Astrocyte of the spinal cord (primary cell): ENCODE data around the gene AGAP9.
"Not testable (repeated sequence)": the region's sequence is repeated elsewhere in the genome, so short reads cannot be mapped to it uniquely, and the experiment has no call there.

Experiments
- DNase-seq: peaks from one replicate; pipeline ENCODE4 v3.0.0; 2011; ENCODE audit warnings: low read depth, low spot score
- H3K4me3 ChIP-seq: 2 replicates; pipeline ENCODE4 v1.5.1; 2011; ENCODE audit warnings: low read depth, mild to moderate bottlenecking, low read length, moderate library complexity
- in situ Hi-C: cut with HindIII; loops from 2 replicates; pipeline ENCODE4 v1.10.0; 2017; ENCODE audit warnings: low sequenced_read_pairs
- TF ChIP-seq, protein P1 (sequence below): IDR thresholded peaks from 2 replicates; pipeline ENCODE4 v1.5.1; 2012; ENCODE audit warnings: low read depth, mild to moderate bottlenecking, low read length, inconsistent platforms

Gene AGAP9

DNA sequence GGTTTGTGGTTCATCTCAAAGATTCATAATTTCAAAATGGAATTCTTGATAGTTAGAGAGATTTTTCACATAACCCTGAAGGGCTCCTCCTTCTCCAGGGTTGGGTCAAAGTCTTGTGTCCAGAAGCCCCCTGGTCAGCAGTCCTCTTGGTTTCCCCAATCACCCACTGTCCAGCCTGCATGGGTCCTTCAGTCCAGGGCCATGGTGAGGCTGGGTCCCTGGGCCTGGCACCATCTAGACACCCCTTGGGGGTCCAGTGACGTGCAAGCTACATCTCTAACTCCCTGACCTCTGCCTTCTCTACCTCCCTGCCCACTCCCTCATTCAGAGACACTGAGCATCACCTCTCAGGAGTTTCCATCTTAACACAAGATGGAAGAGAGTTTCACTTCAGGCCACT lies 65.6 kb downstream of the AGAP9 start:
- H3K4me3 ChIP-seq: no peak overlapping the region
- in situ Hi-C loops: no loop called here
- TF ChIP-seq, protein P1, sequence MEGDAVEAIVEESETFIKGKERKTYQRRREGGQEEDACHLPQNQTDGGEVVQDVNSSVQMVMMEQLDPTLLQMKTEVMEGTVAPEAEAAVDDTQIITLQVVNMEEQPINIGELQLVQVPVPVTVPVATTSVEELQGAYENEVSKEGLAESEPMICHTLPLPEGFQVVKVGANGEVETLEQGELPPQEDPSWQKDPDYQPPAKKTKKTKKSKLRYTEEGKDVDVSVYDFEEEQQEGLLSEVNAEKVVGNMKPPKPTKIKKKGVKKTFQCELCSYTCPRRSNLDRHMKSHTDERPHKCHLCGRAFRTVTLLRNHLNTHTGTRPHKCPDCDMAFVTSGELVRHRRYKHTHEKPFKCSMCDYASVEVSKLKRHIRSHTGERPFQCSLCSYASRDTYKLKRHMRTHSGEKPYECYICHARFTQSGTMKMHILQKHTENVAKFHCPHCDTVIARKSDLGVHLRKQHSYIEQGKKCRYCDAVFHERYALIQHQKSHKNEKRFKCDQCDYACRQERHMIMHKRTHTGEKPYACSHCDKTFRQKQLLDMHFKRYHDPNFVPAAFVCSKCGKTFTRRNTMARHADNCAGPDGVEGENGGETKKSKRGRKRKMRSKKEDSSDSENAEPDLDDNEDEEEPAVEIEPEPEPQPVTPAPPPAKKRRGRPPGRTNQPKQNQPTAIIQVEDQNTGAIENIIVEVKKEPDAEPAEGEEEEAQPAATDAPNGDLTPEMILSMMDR: no peak
- DNase-seq: no peak

DNA sequence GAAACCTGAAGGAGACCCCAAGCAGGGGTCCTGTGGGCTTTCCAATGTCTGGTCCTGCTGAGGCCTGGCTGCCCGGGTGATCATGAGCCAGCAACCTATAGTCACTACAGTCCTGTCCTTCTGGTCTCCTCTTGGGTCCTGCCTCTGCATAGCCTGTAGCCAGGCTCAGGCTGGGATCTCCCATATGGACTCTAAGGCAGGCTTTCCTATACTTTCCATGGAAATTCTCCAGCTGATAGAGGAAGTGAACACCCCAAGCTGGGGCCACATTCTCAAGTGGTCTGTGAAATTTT lies 66.0 kb downstream of the AGAP9 start:
- TF ChIP-seq, protein P1: no peak
- in situ Hi-C loops: no loop called here
- no peak overlapping the region for H3K4me3 ChIP-seq
- DNase-seq: no peak

DNA sequence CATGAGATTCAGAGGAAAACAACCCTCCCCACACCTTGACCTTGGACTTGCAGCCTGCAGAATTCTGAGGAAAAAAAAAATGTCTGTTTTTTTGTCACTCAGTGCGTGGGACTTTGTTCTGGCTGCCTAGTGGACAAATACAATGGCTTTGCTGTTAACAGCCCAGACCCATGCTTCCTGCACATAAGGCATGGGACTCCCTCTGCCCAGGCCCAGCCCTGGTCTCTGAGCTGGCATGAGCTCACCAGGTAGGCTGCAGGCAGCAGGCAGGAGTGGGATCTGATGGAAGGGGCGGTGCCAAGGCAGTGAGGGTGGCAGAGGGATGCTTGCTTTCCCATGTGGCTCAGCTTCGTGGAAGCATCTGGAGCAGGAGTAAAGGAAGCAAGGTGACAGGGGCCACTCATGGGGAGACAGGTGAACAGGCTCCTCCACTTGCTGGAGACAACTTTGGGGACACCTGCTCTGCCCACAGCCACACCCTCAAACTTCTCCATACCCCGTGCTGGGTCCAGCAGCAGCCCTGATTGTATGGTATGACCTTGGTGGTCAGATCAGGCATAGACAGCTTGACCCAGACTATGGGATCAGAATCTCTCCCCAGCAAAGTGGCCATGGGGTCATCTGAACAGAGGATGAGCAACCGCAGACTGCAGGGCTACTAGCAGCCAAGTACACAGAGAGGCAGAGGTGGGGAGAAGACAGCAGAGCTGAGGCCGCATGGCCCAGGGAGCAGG lies 66.5 kb downstream of the AGAP9 start:
- no peak for DNase-seq
- TF ChIP-seq, protein P1: no peak
- H3K4me3 ChIP-seq: no peak overlapping the region
- in situ Hi-C loops: no loop called here

DNA sequence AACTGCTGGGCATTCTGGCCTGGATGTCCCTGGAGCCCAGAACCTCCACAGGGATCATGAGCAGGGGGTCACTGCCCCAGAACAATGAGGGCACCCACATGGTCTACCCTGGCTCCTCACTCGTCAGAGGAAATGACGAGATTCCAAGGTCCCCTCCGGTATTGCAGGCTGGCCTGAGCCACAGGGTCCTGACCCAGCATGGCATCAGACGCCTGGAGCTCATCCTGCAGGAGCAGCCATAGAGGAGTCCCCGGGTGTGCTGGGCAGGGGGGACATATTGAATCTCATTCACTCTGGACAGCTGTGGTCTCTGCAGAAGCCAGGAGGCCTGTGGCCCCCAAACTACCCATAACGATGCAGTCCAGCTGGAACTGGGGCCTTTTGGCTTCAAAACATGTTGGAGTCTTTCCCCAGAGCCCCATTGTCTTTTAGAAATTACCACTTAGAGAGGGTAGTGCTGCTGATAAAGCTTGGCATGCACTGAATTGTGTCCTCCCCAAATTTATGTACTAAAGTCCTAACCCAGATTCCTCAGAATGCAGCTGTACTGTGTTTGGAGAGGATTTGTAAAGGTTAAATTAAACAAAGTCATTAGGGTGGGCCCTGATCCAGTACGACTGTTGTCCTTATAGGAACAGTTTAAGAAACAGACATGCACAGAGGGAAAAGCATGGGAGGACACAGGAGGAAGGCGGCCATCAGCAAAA lies 67.2 kb downstream of the AGAP9 start:
- in situ Hi-C loops: no loop called here
- TF ChIP-seq, protein P1: no peak
- DNase-seq: no peak

DNA sequence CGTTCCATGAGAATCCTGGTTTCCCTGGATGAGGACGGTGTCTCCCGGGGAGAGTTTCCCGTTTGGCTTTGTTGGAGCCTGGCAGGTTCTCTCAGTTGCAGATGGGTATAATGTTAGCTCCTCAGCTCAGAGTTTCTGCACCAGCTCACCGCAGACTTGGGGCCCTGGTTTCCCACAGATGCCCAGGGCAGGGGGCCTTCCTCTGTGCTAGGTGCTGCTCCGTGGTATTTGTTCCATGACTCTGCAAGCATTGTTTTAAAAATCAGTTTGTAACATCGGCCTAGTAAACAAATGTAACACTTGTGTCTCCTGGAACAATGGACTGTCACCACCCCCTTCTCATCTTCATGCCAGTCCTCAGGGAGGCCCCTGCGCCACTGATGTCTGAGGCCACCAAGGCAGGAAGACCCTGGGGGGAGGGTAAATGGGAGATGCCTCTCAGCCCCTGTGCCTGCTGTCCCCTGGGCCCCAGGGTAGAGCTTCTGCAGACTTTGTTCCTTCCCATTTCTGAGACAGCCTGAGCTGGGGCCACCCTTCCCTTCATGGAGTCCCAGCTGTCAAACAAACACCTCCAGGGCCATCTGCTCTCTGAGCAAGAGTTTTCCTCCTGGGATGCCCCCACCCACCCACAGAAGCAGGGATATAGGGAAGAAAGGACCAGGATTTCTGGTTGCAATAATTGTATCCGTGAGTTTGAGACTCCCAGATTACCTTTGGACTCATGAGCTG lies 67.9 kb downstream of the AGAP9 start:
- in situ Hi-C loops, DNase-seq, H3K4me3 ChIP-seq: not testable (repeated sequence)

More for the DNA sequence above, 67.2 kb downstream of the AGAP9 start:
- H3K4me3 ChIP-seq: no peak overlapping the region

DNA sequence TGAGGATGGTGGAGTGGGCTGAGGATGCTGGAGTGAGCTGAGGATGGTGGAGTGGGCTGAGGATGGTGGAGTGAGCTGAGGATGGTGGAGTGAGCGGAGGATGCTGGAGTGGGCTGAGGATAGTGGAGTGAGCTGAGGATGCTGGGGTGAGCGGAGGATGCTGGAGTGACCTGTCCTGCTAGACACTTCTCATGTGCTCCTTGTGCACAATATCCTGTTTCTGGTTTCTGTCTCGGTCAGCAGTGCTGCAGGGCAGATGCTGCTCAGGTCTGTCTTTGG lies 68.7 kb downstream of the AGAP9 start:
- no peak for DNase-seq
- no peak overlapping the region for H3K4me3 ChIP-seq
- TF ChIP-seq, protein P1: no peak
- in situ Hi-C loops: no loop called here
